Parathyroid adenoma (tissue), 2 donors: Measurements from ENCODE around the gene IFI27.

ENCODE experiments used
- H2AFZ ChIP-seq: fragments of 300-600 bp; sonication (generic); one replicate; pipeline ENCODE4 v1.7.0; 2017; ENCODE audit warnings: antibody characterized with exemption, mild to moderate bottlenecking
- H3K27ac ChIP-seq: fragments of 300-600 bp; sonication (generic); one replicate; pipeline ENCODE4 v1.7.0; 2017
- H3K27me3 ChIP-seq: fragments of 300-600 bp; sonication (generic); one replicate; pipeline ENCODE4 v1.7.0; 2017; ENCODE audit warnings: low read length; ENCODE audit not compliant: control insufficient read depth, insufficient read depth
- H3K36me3 ChIP-seq: fragments of 300-600 bp; sonication (generic); one replicate; pipeline ENCODE4 v1.7.0; 2017; ENCODE audit warnings: low read length; ENCODE audit not compliant: control insufficient read depth, insufficient read depth
- H3K4me1 ChIP-seq: fragments of 300-600 bp; sonication (generic); one replicate; pipeline ENCODE4 v1.7.0; 2017; ENCODE audit warnings: control low read depth
- H3K4me2 ChIP-seq: fragments of 300-600 bp; sonication (generic); one replicate; pipeline ENCODE4 v1.7.0; 2017; ENCODE audit warnings: low read length
- H3K4me3 ChIP-seq: fragments of 300-600 bp; sonication (generic); one replicate; pipeline ENCODE4 v1.7.0; 2017; ENCODE audit warnings: low read depth, low read length
- H3K79me2 ChIP-seq: fragments of 300-600 bp; sonication (generic); one replicate; pipeline ENCODE4 v1.7.0; 2017; ENCODE audit warnings: control low read depth
- H3K9ac ChIP-seq: fragments of 300-600 bp; sonication (generic); one replicate; pipeline ENCODE4 v1.7.0; 2017; ENCODE audit warnings: mild to moderate bottlenecking
- H3K9me3 ChIP-seq: fragments of 300-600 bp; sonication (generic); one replicate; pipeline ENCODE4 v1.7.0; 2017; ENCODE audit warnings: low read length; ENCODE audit not compliant: control insufficient read depth
- TF ChIP-seq, protein P1 (sequence below): fragments of 300-600 bp; sonication (generic); IDR thresholded peaks from one replicate; pipeline ENCODE4 v1.7.0; 2017; ENCODE audit warnings: antibody characterized with exemption, mild to moderate bottlenecking
- donor health status: primary hyperparathyroidism.

Gene IFI27

DNA sequence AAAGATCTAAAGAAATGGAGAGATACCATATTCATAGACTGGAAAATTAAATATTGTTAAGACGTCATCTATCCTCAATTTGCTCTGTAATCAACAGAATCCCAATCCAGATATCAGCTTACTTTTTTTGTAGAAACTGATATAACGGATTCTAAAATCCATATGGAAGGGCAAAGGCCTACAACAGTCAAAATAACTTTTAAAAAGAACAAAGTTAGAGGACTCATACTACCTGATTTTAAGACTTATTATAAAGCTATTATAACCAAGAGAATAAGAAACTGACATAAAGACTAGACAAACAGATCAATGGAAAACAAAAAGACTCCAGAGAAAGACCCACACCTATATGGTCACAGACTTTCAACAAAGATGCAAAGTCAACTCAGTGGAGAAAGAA is 35.5 kb upstream of the IFI27 start:
- no peak overlapping the region for H3K27ac ChIP-seq
- no peaks in the 10 kb centered on the region for H3K36me3 ChIP-seq
- H3K9ac ChIP-seq, result no peak overlapping the region
- peaks cover 8% of the 10 kb centered on the region for H3K9me3 ChIP-seq
- H3K27me3 ChIP-seq, result no peaks in the 10 kb centered on the region
- TF ChIP-seq, protein P1, sequence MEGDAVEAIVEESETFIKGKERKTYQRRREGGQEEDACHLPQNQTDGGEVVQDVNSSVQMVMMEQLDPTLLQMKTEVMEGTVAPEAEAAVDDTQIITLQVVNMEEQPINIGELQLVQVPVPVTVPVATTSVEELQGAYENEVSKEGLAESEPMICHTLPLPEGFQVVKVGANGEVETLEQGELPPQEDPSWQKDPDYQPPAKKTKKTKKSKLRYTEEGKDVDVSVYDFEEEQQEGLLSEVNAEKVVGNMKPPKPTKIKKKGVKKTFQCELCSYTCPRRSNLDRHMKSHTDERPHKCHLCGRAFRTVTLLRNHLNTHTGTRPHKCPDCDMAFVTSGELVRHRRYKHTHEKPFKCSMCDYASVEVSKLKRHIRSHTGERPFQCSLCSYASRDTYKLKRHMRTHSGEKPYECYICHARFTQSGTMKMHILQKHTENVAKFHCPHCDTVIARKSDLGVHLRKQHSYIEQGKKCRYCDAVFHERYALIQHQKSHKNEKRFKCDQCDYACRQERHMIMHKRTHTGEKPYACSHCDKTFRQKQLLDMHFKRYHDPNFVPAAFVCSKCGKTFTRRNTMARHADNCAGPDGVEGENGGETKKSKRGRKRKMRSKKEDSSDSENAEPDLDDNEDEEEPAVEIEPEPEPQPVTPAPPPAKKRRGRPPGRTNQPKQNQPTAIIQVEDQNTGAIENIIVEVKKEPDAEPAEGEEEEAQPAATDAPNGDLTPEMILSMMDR, result no peak
- no peak overlapping the region for H2AFZ ChIP-seq
- H3K4me3 ChIP-seq, result no peak overlapping the region
- H3K79me2 ChIP-seq, result peaks cover 82% of the 10 kb centered on the region
- H3K4me2 ChIP-seq, result no peak overlapping the region
- H3K4me1 ChIP-seq, result peaks cover 16% of the 10 kb centered on the region

DNA sequence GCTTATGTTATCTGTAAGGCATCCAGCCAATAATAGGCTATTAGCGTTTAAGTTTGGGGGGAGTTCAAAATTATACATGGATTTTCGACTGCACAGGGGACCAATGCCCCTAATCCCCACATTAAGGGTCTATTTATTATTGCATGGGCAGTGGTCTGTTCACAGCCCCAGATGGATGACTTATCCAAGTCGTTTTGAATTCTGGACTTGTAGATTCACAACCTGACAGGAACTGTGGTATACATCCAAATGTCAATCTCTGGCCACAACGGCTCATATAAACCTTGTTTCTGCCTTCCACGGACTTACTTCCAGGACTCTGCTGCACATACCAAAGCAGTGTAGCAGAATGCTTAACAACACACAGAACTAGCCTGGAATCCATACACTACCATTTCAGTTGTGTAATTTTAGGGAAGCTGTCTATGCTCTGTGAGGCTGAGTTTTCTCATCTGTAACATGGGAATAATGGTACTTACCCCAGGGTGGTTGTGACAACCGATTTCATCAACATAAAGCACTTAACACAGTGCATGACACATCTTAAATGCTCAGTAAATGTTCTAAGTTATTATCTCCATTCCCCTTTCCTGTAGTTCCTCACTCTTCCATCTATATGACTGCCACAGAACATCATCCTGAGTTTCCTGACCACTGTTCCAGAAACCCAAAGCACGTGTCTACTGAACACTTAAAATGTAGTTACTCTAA is 33.3 kb upstream of the IFI27 start:
- H3K9ac ChIP-seq, result no peak overlapping the region
- no peaks in the 10 kb centered on the region for H3K36me3 ChIP-seq

DNA sequence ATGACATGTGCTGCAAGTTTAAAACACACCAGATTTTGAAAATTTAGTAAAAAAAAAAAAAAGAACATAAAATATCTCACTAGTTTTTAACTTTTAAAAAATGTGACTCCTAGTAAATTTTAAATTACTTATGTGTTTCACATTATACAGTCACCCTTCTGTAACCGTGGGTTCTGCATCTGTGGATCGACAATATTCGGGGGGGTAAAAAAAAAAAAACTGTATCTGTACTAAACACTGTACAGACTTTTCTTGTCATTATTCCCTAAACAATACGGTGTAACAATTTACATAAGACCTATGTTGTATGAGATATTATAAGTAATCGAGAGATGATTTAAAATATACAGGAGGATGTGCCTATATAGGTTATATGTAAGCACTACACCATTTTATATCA is 32.7 kb upstream of the IFI27 start:
- no peaks in the 10 kb centered on the region for H3K27me3 ChIP-seq
- H3K4me2 ChIP-seq, result peak overlapping the region; percentile 75
- H3K27ac ChIP-seq, result no peak overlapping the region
- TF ChIP-seq, protein P1, result no peak
- no peak overlapping the region for H2AFZ ChIP-seq
- H3K36me3 ChIP-seq, result no peaks in the 10 kb centered on the region
- H3K9me3 ChIP-seq, result peaks cover 8% of the 10 kb centered on the region
- peak overlapping the region; percentile 0 for H3K4me3 ChIP-seq
- no peak overlapping the region for H3K9ac ChIP-seq
- H3K79me2 ChIP-seq, result peaks cover 65% of the 10 kb centered on the region
- H3K4me1 ChIP-seq, result peaks cover 16% of the 10 kb centered on the region

More for the DNA sequence above, 33.3 kb upstream of the IFI27 start:
- Histone ChIP-seq H3K9me3 (peaks cover 8% of the 10 kb centered on the region), H3K4me1 (peaks cover 16% of the 10 kb centered on the region), H3K27me3 (no peaks in the 10 kb centered on the region), H3K4me3 (no peak overlapping the region), H3K79me2 (peaks cover 69% of the 10 kb centered on the region), H2AFZ (no peak overlapping the region), H3K27ac (no peak overlapping the region), H3K4me2 (peak overlapping the region; percentile 50)
- TF ChIP-seq, protein P1, result no peak

DNA sequence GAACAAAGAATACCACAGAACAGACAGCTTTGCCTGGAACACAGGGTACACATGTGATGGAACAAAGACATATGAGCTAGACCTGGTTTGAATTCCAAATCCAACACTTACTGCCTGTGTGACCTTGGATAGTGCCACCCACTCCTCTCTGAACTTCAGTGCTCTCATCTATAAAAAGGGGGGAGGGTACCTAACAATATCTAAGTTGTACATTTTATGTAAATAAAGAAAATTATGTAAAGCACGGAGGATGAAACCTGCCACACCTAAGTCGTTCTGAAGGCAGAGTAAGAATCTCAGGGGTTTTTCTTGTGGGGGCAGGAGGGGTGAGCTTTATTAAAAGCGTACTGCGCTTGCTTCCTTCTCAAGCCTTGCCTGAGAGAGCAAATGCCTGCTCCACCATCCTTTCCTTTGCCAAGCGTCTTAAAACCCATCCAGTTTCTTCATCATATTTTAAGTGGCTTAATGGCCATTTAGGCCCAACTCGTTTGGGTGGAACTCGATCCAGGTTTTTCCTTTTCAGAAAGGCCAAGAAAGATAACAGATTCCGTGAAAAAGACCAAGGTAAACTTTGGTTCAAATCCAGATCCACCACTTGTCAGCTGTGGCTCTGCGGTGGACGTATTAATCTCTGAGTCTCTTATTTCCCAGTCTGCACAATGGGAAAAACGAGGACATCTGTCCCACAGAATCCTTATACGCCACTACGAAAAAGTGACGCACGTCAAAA is 30.5 kb upstream of the IFI27 start:
- Histone ChIP-seq H3K27me3 (no peaks in the 10 kb centered on the region), H3K36me3 (no peaks in the 10 kb centered on the region), H3K9me3 (peaks cover 3% of the 10 kb centered on the region), H3K4me1 (peaks cover 16% of the 10 kb centered on the region), H3K4me2 (peak overlapping the region; percentile 75), H3K27ac (peak overlapping the region; percentile 83), H3K4me3 (peak overlapping the region; percentile 90), H3K9ac (peak overlapping the region; percentile 6), H2AFZ (peak overlapping the region; percentile 87), H3K79me2 (peaks cover 52% of the 10 kb centered on the region)
- TF ChIP-seq, protein P1, result no peak
